GM23338 (cell line): ENCODE measurements around the gene PLP2.

Source experiments
- CTCF ChIP-seq, 2 experiments: fragments of 200-600 bp in 1 of 2; sonication (generic) in 1 of 2; conservative IDR thresholded peaks; 2 replicates each; pipeline versions ENCODE4 v1.5.1 to v1.6.1; 2016 to 2017; ENCODE audit warnings: antibody characterized with exemption in 2 of 2, low read depth in 2 of 2, mild to moderate bottlenecking in 2 of 2, moderate library complexity in 1 of 2
- EZH2 ChIP-seq: fragments of 200-600 bp; sonication (generic); IDR thresholded peaks from one replicate; pipeline ENCODE4 v1.8.0; 2017; ENCODE audit warnings: antibody characterized with exemption, mild to moderate bottlenecking, low read depth; ENCODE audit not compliant: unreplicated experiment
- POLR2AphosphoS5 ChIP-seq: IDR thresholded peaks from 2 replicates; pipeline ENCODE4 v1.6.1; 2016; ENCODE audit warnings: antibody characterized with exemption, low read depth

DNA sequence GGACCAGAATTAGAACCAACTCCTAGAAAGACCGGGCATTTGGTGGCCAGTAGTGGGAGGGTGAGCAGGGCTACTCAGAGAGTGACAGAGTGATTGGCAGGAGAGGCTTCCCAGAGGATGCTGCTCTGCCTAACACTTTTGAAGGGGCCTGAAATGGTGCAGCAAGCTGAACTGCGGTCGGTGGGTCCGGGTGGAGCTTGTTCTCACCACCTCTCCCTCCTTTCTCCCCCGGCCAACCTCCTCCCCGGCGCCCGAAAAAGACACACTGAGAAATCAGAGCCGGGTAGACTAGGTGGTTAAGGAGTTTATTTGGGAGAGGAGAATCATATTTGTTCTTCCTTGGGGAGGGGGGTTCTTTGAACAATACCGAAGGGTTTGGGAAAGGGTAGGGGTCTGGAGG is 15.8 kb downstream of the PLP2 start:
- TF ChIP-seq CTCF (conservative IDR thresholded peaks at IDR 0.05; ENCODE audit: low read depth in 2 of 2) (no peak), POLR2AphosphoS5 (no peak), EZH2 (no peak)
